GM12878 (cell line): ENCODE data around the gene MOV10L1. TPM values are rescaled to one million over a fixed set of nuclear protein-coding genes. Genes with fewer than 3 reads are reported as not detected.

Experiments
- ATAC-seq: fragments of 200-7000 bp; cut with Tn5 transposase; 3 replicates; pipeline ENCODE4 v1.9.1; 2020; ENCODE audit warnings: mild to moderate bottlenecking, moderate library complexity
- BruUV-seq: library from RNA; stranded (reverse); fragments of 400-500 nt; replicated peaks from 2 replicates; lab custom pipeline; 2021; lab: Mats Ljungman, UMichigan
- CTCF ChIA-PET: fragments of 300-600 bp; sonication (Branson Sonifier 250); formaldehyde crosslinking; extraction: SDS; loops from one replicate; lab custom pipeline; 2021; ENCODE audit warnings: inconsistent platforms; lab: Yijun Ruan, JAX
- POLR2A ChIA-PET: fragments of 350-600 bp; formaldehyde crosslinking; extraction: SDS; loops from one replicate; lab custom pipeline; 2021; ENCODE audit warnings: inconsistent platforms; lab: Charles Lee
- RAD21 ChIA-PET: fragments of 300-600 bp; sonication (Branson Sonifier 250); formaldehyde crosslinking; loops from one replicate; lab custom pipeline; 2023; ENCODE audit warnings: antibody characterized with exemption; ENCODE audit not compliant: unreplicated experiment; lab: Charles Lee
- SMC1A ChIA-PET: fragments of 300-600 bp; sonication (Branson Sonifier 250); formaldehyde crosslinking; loops from one replicate; lab custom pipeline; 2023; ENCODE audit not compliant: unreplicated experiment, uncharacterized antibody; lab: Charles Lee
- DNase-seq: peaks from one replicate; pipeline ENCODE4 v3.0.0-alpha.2; 2011; ENCODE audit warnings: low read depth, low spot score
- FAIRE-seq: peaks from 3 replicates; lab custom pipeline; 2011; peaks lifted over from hg19 to GRCh38; lab: Jason Lieb, UNC
- H2AFZ ChIP-seq: 2 replicates; pipeline ENCODE4 v1.6.0; 2011; ENCODE audit warnings: low read depth, low read length, control low read depth; ENCODE audit not compliant: control insufficient read depth
- H3K27ac ChIP-seq: 2 replicates; pipeline ENCODE4 v1.5.1; 2011; ENCODE audit warnings: control low read depth; ENCODE audit not compliant: control insufficient read depth, insufficient read depth
- H3K27me3 ChIP-seq, 2 experiments: replicated peaks in 1 of 2; 2 replicates each; pipeline versions ENCODE4 v1.6.0 to v1.6.1; 2011; ENCODE audit warnings: low read length in 1 of 2; ENCODE audit not compliant: control insufficient read depth in 2 of 2, insufficient read depth in 2 of 2
- H3K36me3 ChIP-seq, 2 experiments: 2 replicates each; pipeline ENCODE4 v1.5.1; 2011; ENCODE audit warnings: low read length in 1 of 2; ENCODE audit not compliant: control insufficient read depth in 2 of 2, insufficient read depth in 2 of 2
- H3K4me1 ChIP-seq: 2 replicates; pipeline ENCODE4 v1.6.1; 2011; ENCODE audit warnings: mild to moderate bottlenecking, low read length, moderate library complexity, mixed read lengths; ENCODE audit not compliant: control insufficient read depth, insufficient read depth
- H3K4me2 ChIP-seq: 2 replicates; pipeline ENCODE4 v1.6.0; 2011; ENCODE audit warnings: control low read depth; ENCODE audit not compliant: control insufficient read depth, insufficient read depth
- H3K4me3 ChIP-seq: fragments of 200-600 bp; sonication (generic); 2 replicates; pipeline ENCODE4 v1.5.1; 2016
- H3K79me2 ChIP-seq: 2 replicates; pipeline ENCODE4 v1.6.0; 2011; ENCODE audit warnings: low read length; ENCODE audit not compliant: control insufficient read depth, insufficient read depth
- H3K9ac ChIP-seq: 2 replicates; pipeline ENCODE4 v1.8.0; 2011; ENCODE audit warnings: low read length, control low read depth, mixed read lengths; ENCODE audit not compliant: control insufficient read depth, insufficient read depth
- H3K9me3 ChIP-seq: replicated peaks from 3 replicates; pipeline ENCODE4 v1.5.1; 2011; ENCODE audit warnings: mild to moderate bottlenecking, low read length; ENCODE audit not compliant: control insufficient read depth, insufficient read depth
- H4K20me1 ChIP-seq: 2 replicates; pipeline ENCODE4 v1.6.0; 2011; ENCODE audit not compliant: control insufficient read depth, insufficient read depth
- CHD2 ChIP-seq: IDR thresholded peaks from 2 replicates; pipeline ENCODE4 v1.6.1; 2011; ENCODE audit warnings: low read depth, low read length, improper control_type of control experiment, borderline replicate concordance
- GATAD2B ChIP-seq: fragments of 450-650 bp; conservative IDR thresholded peaks from 2 replicates; pipeline ENCODE4 v1.6.1; 2017; ENCODE audit warnings: low read depth, mild to moderate bottlenecking, moderate library complexity
- IKZF2 ChIP-seq, 2 experiments: fragments of 450-650 bp; IDR thresholded peaks; 2 replicates each; pipeline ENCODE4 v1.6.1; 2017; ENCODE audit warnings: mild to moderate bottlenecking in 2 of 2, moderate library complexity in 2 of 2
- MTA2 ChIP-seq: fragments of 450-650 bp; IDR thresholded peaks from 2 replicates; pipeline ENCODE4 v1.6.1; 2016; ENCODE audit warnings: low read depth, mild to moderate bottlenecking, moderate library complexity
- SMAD5 ChIP-seq: IDR thresholded peaks from 2 replicates; pipeline ENCODE4 v1.6.1; 2016; ENCODE audit warnings: antibody characterized with exemption, low read depth
- SMC3 ChIP-seq: IDR thresholded peaks from 2 replicates; pipeline ENCODE4 v1.6.1; 2011; ENCODE audit warnings: low read length, improper control_type of control experiment, borderline replicate concordance
- WGBS: methylation state at CpG from one replicate; pipeline ENCODE4 v1.1.6; 2016; ENCODE audit warnings: low lambda C conversion rate; ENCODE audit not compliant: insufficient replicate concordance, insufficient coverage; ENCODE audit errors: missing lambda C conversion rate; 5-methylcytosine and 5-hydroxymethylcytosine counted together
- in situ Hi-C: fragments of 300-500 bp; cut with MboI; formaldehyde crosslinking; loops from 9 replicates; pipeline ENCODE4 v1.14.3; 2018; ENCODE audit warnings: mixed read lengths
- intact Hi-C: fragments of 100-400 bp; cut with micrococcal nuclease; formaldehyde crosslinking; loops from one replicate; pipeline ENCODE4 v1.14.2; 2022; ENCODE audit not compliant: unreplicated experiment
- polyA plus RNA-seq, 11 experiments: library from polyadenylated mRNA; depleted of rRNA in 4 of 11; unstranded in 6 of 11; stranded (reverse) in 5 of 11; fragments of >200 nt; fragmentation: Nextera tagmentation in 4 of 11; fragmentation: Illumina TruSeq in 1 of 11; extraction: Ambion mirVana in 4 of 11; extraction: Trizol in 1 of 11; gene quantifications; 1 replicate in 1 of 11; 2 replicates in 10 of 11; pipeline versions ENCODE4 v1.2.1 to v1.2.3, GENCODE V29; 2011 to 2016; ENCODE audit warnings: inconsistent platforms in 2 of 11, missing spikeins in 2 of 11, low read depth in 1 of 11
- total RNA-seq, 4 experiments: library from RNA; depleted of rRNA in 3 of 4; stranded (reverse); fragments of >200 nt in 3 of 4; fragmentation: Illumina TruSeq in 1 of 4; extraction: Trizol in 1 of 4; gene quantifications; 2 replicates each; pipeline versions ENCODE4 v1.2.1 to v1.2.3, GENCODE V29; 2013 to 2021
- TF ChIP-seq, protein P1 (sequence below): IDR thresholded peaks from 2 replicates; pipeline ENCODE4 v1.6.1; 2012; ENCODE audit warnings: mild to moderate bottlenecking, low read depth, low read length
- TF ChIP-seq, protein P2 (sequence below): fragments of 450-650 bp; IDR thresholded peaks from 2 replicates; pipeline ENCODE4 v1.6.1; 2017; ENCODE audit warnings: borderline replicate concordance

MOV10L1 gene
- total and polyA plus RNA-seq, 10 of the 15 experiments (the other 5 are each of a cell fraction or from before 2014, with no cell fraction given) = 0.22 TPM; not detected in 9

- Histone ChIP-seq H4K20me1 (no peaks in the 10 kb centered on the region), H3K36me3 (peaks cover 0 to 43% of the 10 kb centered on the region in 2 experiments; a peak in 3 of 4 replicates), H3K27me3 (no peaks in the 10 kb centered on the region), H3K9ac (no peak overlapping the region), H3K27ac (peak overlapping the region; percentile 61), H3K9me3 (no peaks in the 10 kb centered on the region), H3K4me2 (peak overlapping the region; percentile 32), H3K79me2 (peaks cover 43% of the 10 kb centered on the region), H3K4me3 (no peak overlapping the region), H2AFZ (no peak overlapping the region), H3K4me1 (peaks cover 52% of the 10 kb centered on the region)
- intact Hi-C loops (loop anchor here (10.0 kb wide), 1 partner anchor 259 kb away; no protein-coding TSS in a partner anchor), in situ Hi-C loops (no loop called here)
- ATAC-seq (no peak), FAIRE-seq (no peak), DNase-seq (no peak)
- WGBS = 78% methylated on average over 37 of the region's 44 CpGs
- no TSS peak for BruUV-seq
- TF ChIP-seq GATAD2B (0 out of 2 replicates have a peak, but pooled peaks have one; percentile 8), CHD2 (no peak), MTA2 (no peak), SMAD5 (no peak), SMC3 (no peak), IKZF2 (IDR thresholded peaks at IDR 0.05) (no peak)
- TF ChIP-seq, protein P1, sequence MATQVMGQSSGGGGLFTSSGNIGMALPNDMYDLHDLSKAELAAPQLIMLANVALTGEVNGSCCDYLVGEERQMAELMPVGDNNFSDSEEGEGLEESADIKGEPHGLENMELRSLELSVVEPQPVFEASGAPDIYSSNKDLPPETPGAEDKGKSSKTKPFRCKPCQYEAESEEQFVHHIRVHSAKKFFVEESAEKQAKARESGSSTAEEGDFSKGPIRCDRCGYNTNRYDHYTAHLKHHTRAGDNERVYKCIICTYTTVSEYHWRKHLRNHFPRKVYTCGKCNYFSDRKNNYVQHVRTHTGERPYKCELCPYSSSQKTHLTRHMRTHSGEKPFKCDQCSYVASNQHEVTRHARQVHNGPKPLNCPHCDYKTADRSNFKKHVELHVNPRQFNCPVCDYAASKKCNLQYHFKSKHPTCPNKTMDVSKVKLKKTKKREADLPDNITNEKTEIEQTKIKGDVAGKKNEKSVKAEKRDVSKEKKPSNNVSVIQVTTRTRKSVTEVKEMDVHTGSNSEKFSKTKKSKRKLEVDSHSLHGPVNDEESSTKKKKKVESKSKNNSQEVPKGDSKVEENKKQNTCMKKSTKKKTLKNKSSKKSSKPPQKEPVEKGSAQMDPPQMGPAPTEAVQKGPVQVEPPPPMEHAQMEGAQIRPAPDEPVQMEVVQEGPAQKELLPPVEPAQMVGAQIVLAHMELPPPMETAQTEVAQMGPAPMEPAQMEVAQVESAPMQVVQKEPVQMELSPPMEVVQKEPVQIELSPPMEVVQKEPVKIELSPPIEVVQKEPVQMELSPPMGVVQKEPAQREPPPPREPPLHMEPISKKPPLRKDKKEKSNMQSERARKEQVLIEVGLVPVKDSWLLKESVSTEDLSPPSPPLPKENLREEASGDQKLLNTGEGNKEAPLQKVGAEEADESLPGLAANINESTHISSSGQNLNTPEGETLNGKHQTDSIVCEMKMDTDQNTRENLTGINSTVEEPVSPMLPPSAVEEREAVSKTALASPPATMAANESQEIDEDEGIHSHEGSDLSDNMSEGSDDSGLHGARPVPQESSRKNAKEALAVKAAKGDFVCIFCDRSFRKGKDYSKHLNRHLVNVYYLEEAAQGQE = no peak
- TF ChIP-seq, protein P2, sequence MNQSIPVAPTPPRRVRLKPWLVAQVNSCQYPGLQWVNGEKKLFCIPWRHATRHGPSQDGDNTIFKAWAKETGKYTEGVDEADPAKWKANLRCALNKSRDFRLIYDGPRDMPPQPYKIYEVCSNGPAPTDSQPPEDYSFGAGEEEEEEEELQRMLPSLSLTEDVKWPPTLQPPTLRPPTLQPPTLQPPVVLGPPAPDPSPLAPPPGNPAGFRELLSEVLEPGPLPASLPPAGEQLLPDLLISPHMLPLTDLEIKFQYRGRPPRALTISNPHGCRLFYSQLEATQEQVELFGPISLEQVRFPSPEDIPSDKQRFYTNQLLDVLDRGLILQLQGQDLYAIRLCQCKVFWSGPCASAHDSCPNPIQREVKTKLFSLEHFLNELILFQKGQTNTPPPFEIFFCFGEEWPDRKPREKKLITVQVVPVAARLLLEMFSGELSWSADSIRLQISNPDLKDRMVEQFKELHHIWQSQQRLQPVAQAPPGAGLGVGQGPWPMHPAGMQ = no peak
- RAD21 ChIA-PET = interaction anchor here (0.6 kb wide), 1 partner anchor 364 kb away, joined by 3 read pairs; no protein-coding TSS in a partner anchor
- CTCF ChIA-PET = no interaction called here
- SMC1A ChIA-PET = no interaction called here
- POLR2A ChIA-PET = interaction anchor here (0.9 kb wide), 1 partner anchor 111 kb away, joined by 3 read pairs; no protein-coding TSS in a partner anchor
Measured at GRCh38 chr22:50194037-50194805, 104.4 kb downstream of the MOV10L1 start.
